Sigmoid colon (tissue), 7 donors: Measurements from ENCODE around the gene SPRTN. TPM values are rescaled to one million over a fixed set of nuclear protein-coding genes. Genes with fewer than 3 reads are reported as not detected.

Experiments
- DNase-seq: peaks from one replicate; pipeline ENCODE4 v3.0.0-alpha.2; 2019
- H3K27ac ChIP-seq, 4 donors: fragments of 200-600 bp; sonication (generic); one replicate each; pipeline ENCODE4 v1.5.1; 2016 to 2019; ENCODE audit warnings: mild to moderate bottlenecking in 1 of 4
- H3K27me3 ChIP-seq, 3 donors: fragments of 200-600 bp; sonication (generic); one replicate each; pipeline ENCODE4 v1.5.1; 2019; ENCODE audit warnings: mild to moderate bottlenecking in 1 of 3
- H3K36me3 ChIP-seq, 4 donors: fragments of 200-600 bp; sonication (generic); one replicate each; pipeline ENCODE4 v1.5.1; 2016 to 2019
- H3K4me1 ChIP-seq, 4 donors: fragments of 200-600 bp; sonication (generic); one replicate each; pipeline ENCODE4 v1.5.1; 2017 to 2019
- H3K4me3 ChIP-seq, 4 donors: fragments of 200-600 bp; sonication (generic); one replicate each; pipeline ENCODE4 v1.5.1; 2017 to 2019; ENCODE audit warnings: mild to moderate bottlenecking in 2 of 4, moderate library complexity in 1 of 4
- H3K9me3 ChIP-seq, 4 donors: fragments of 200-600 bp in 3 of 4; sonication (generic) in 3 of 4; one replicate each; pipeline versions ENCODE4 v1.5.1 to v1.6.1; 2013 to 2019
- EP300 ChIP-seq, 4 donors: sonication (generic); formaldehyde crosslinking; IDR thresholded peaks; one replicate each; pipeline ENCODE4 v1.6.1; 2017; ENCODE audit warnings: antibody characterized with exemption in 4 of 4
- POLR2A ChIP-seq, 2 donors: fragments of 450-650 bp; IDR thresholded peaks; one replicate each; pipeline ENCODE4 v1.6.1; 2016; ENCODE audit warnings: antibody characterized with exemption in 2 of 2, mild to moderate bottlenecking in 2 of 2, moderate library complexity in 2 of 2
- POLR2AphosphoS5 ChIP-seq, 4 donors: sonication (generic); formaldehyde crosslinking; IDR thresholded peaks; one replicate each; pipeline ENCODE4 v1.6.1; 2017; ENCODE audit warnings: antibody characterized with exemption in 4 of 4
- WGBS, 2 donors: extraction: QIAGEN DNeasy Blood & Tissue Kit; methylation state at CpG; one replicate each; pipeline ENCODE4 v1.1.7; 2013; 5-methylcytosine and 5-hydroxymethylcytosine counted together
- intact Hi-C: fragments of 100-400 bp; cut with DNase I; formaldehyde crosslinking; loops from one replicate; pipeline ENCODE4 v1.15.1; 2023
- polyA plus RNA-seq, 3 donors: library from polyadenylated mRNA; stranded (reverse); fragments of 200-250 nt; gene quantifications; one replicate each; pipeline ENCODE4 v1.2.3, GENCODE V29; 2013
- total RNA-seq, 4 donors: library from RNA; depleted of rRNA; stranded (reverse); fragments of >200 nt; gene quantifications; one replicate each; pipeline ENCODE4 v1.1.0, GENCODE V29; 2016
- TF ChIP-seq, protein P1 (sequence below), 4 experiments: fragments of 450-650 bp in 3 of 4; fragments of 200-600 bp in 1 of 4; IDR thresholded peaks; one replicate each; pipeline ENCODE4 v1.5.1; 2016 to 2019; ENCODE audit warnings: antibody characterized with exemption in 4 of 4, mild to moderate bottlenecking in 3 of 4, moderate library complexity in 2 of 4
- donor health status: healthy with polysubstance abuse.
- donor health status: Bipolar disorder and iron deficiency.
- donor health status: healthy.

SPRTN gene
- total and polyA plus RNA-seq, 7 donors, result 5.2 to 16.1 (median 10.5) TPM

GRCh38 chr1:231332761-231333160 lies 5.3 kb upstream of the SPRTN start:
- no peak for DNase-seq
- 97 to 98% methylated on average over 1 of the region's 1 CpG for WGBS, 2 donors
- Histone ChIP-seq H3K36me3 (peaks cover 0 to 9% (median 0%) of the 10 kb centered on the region in 4 donors), H3K4me3 (no peak overlapping the region), H3K27me3 (no peaks in the 10 kb centered on the region), H3K4me1 (peaks cover 0 to 46% (median 40%) of the 10 kb centered on the region in 4 donors), H3K9me3 (no peaks in the 10 kb centered on the region), H3K27ac (no peak overlapping the region)
- intact Hi-C loops, result no loop called here
- TF ChIP-seq EP300 (IDR thresholded peaks at IDR 0.05) (no peak), POLR2AphosphoS5 (IDR thresholded peaks at IDR 0.05) (no peak), POLR2A (IDR thresholded peaks at IDR 0.05) (no peak)
- TF ChIP-seq, protein P1, sequence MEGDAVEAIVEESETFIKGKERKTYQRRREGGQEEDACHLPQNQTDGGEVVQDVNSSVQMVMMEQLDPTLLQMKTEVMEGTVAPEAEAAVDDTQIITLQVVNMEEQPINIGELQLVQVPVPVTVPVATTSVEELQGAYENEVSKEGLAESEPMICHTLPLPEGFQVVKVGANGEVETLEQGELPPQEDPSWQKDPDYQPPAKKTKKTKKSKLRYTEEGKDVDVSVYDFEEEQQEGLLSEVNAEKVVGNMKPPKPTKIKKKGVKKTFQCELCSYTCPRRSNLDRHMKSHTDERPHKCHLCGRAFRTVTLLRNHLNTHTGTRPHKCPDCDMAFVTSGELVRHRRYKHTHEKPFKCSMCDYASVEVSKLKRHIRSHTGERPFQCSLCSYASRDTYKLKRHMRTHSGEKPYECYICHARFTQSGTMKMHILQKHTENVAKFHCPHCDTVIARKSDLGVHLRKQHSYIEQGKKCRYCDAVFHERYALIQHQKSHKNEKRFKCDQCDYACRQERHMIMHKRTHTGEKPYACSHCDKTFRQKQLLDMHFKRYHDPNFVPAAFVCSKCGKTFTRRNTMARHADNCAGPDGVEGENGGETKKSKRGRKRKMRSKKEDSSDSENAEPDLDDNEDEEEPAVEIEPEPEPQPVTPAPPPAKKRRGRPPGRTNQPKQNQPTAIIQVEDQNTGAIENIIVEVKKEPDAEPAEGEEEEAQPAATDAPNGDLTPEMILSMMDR (IDR thresholded peaks at IDR 0.05), result no peak

- Histone ChIP-seq H3K27ac (no peak overlapping the region), H3K27me3 (no peaks in the 10 kb centered on the region), H3K9me3 (no peaks in the 10 kb centered on the region), H3K36me3 (peaks cover 0 to 9% (median 0%) of the 10 kb centered on the region in 4 donors), H3K4me3 (peak overlapping the region in 3 of 4 donors; percentile 16 to 94 (median 78)), H3K4me1 (peaks cover 0 to 54% (median 45%) of the 10 kb centered on the region in 4 donors)
- no peak for TF ChIP-seq POLR2AphosphoS5 (IDR thresholded peaks at IDR 0.05)
- no peak for TF ChIP-seq EP300 (IDR thresholded peaks at IDR 0.05)
- no peak for TF ChIP-seq POLR2A (IDR thresholded peaks at IDR 0.05)
- TF ChIP-seq, protein P1 (IDR thresholded peaks at IDR 0.05), result no peak
- intact Hi-C loops, result no loop called here
- WGBS, 2 donors, result 74 to 79% methylated on average over 1 of the region's 1 CpG
- no peak for DNase-seq
These were observed 3.9 kb upstream of the SPRTN start for GRCh38 chr1:231334079-231334666.

- Histone ChIP-seq H3K4me1 (peaks cover 0 to 60% (median 53%) of the 10 kb centered on the region in 4 donors), H3K36me3 (peaks cover 0 to 9% (median 0%) of the 10 kb centered on the region in 4 donors), H3K4me3 (peak overlapping the region in 3 of 4 donors; percentile 16 to 94 (median 78)), H3K9me3 (no peaks in the 10 kb centered on the region), H3K27ac (no peak overlapping the region), H3K27me3 (no peaks in the 10 kb centered on the region)
- intact Hi-C loops, result loop anchor here (5.0 kb wide), 3 partner anchors 93 to 267 kb away; partner anchors contain the start of genes GNPAT and TSNAX
- TF ChIP-seq POLR2AphosphoS5 (IDR thresholded peaks at IDR 0.05), result no peak
- TF ChIP-seq EP300 (IDR thresholded peaks at IDR 0.05), result no peak
- no peak for TF ChIP-seq POLR2A (IDR thresholded peaks at IDR 0.05)
- TF ChIP-seq, protein P1 (IDR thresholded peaks at IDR 0.05), result no peak
- no peak for DNase-seq
- WGBS, 2 donors, result 87 to 93% methylated on average over 6 of the region's 6 CpGs
These were observed 3.1 kb upstream of the SPRTN start for GRCh38 chr1:231334952-231335351.

GRCh38 chr1:231335663-231336602 lies 2.2 kb upstream of the SPRTN start:
- peaks cover 0 to 62% (median 53%) of the 10 kb centered on the region in 4 donors for H3K4me1 ChIP-seq
- DNase-seq, result no peak
- H3K4me3 ChIP-seq, result peak overlapping the region; percentile 69 to 94 (median 81)
- 52 to 68% methylated on average over 21 of the region's 21 CpGs for WGBS, 2 donors
- TF ChIP-seq EP300 (IDR thresholded peaks at IDR 0.05), result no peak
- TF ChIP-seq, protein P1 (IDR thresholded peaks at IDR 0.05), result no peak
- TF ChIP-seq POLR2AphosphoS5 (IDR thresholded peaks at IDR 0.05), result no peak
- no peak for TF ChIP-seq POLR2A (IDR thresholded peaks at IDR 0.05)
- H3K9me3 ChIP-seq, result no peaks in the 10 kb centered on the region
- H3K27ac ChIP-seq, result peak overlapping the region in 2 of 4 donors; percentile 93 to 96
- no peaks in the 10 kb centered on the region for H3K27me3 ChIP-seq
- H3K36me3 ChIP-seq, result peaks cover 0 to 9% (median 0%) of the 10 kb centered on the region in 4 donors
- intact Hi-C loops, result loop anchor here (5.0 kb wide), 3 partner anchors 94 to 266 kb away; partner anchors contain the start of genes GNPAT and TSNAX
